H1 (cell line): Measurements from ENCODE around the gene SEZ6L. TPM values are rescaled to one million over a fixed set of nuclear protein-coding genes. Genes with fewer than 3 reads are reported as not detected.

Source experiments
- CTCF ChIA-PET: fragments of 300-600 bp; sonication (Branson Sonifier 250); formaldehyde crosslinking; loops from one replicate; lab custom pipeline; 2021; ENCODE audit not compliant: partially characterized antibody; lab: Charles Lee
- POLR2A ChIA-PET: fragments of 300-600 bp; sonication (Branson Sonifier 250); formaldehyde crosslinking; loops from one replicate; lab custom pipeline; 2021; ENCODE audit warnings: inconsistent platforms; ENCODE audit not compliant: partially characterized antibody; lab: Charles Lee
- DNase-seq, 2 experiments: peaks; one replicate each; pipeline versions ENCODE4 v3.0.0 to v3.0.0-alpha.2; 2010 to 2022; ENCODE audit warnings: low spot score in 2 of 2, low read depth in 1 of 2, mixed read lengths in 1 of 2
- FAIRE-seq: peaks from 2 replicates; lab custom pipeline; 2011; peaks lifted over from hg19 to GRCh38; lab: Jason Lieb, UNC
- H2AFZ ChIP-seq: 2 replicates; pipeline ENCODE4 v1.8.1; 2012; ENCODE audit warnings: low read length, inconsistent platforms
- H2AK5ac ChIP-seq: 2 replicates; pipeline ENCODE4 v1.6.1; 2013; ENCODE audit warnings: low read depth, low read length
- H2BK120ac ChIP-seq: replicated peaks from 2 replicates; pipeline ENCODE3; 2013; ENCODE audit warnings: low read depth, low read length, inconsistent platforms
- H2BK12ac ChIP-seq: 2 replicates; pipeline ENCODE4 v1.6.1; 2013; ENCODE audit warnings: low read depth, low read length
- H2BK15ac ChIP-seq: 2 replicates; pipeline ENCODE4 v1.6.1; 2013; ENCODE audit warnings: low read length
- H2BK20ac ChIP-seq: 2 replicates; pipeline ENCODE4 v1.6.1; 2013; ENCODE audit warnings: low read length
- H2BK5ac ChIP-seq: 2 replicates; pipeline ENCODE4 v1.6.1; 2013; ENCODE audit warnings: low read depth, low read length
- H3K14ac ChIP-seq: 2 replicates; pipeline ENCODE4 v1.6.1; 2013; ENCODE audit warnings: inconsistent platforms; ENCODE audit not compliant: insufficient read length
- H3K18ac ChIP-seq: 2 replicates; pipeline ENCODE4 v1.6.1; 2013; ENCODE audit warnings: low read length; ENCODE audit errors: extremely low read depth
- H3K23ac ChIP-seq: 2 replicates; pipeline ENCODE4 v1.6.1; 2013; ENCODE audit warnings: inconsistent platforms; ENCODE audit not compliant: insufficient read length
- H3K23me2 ChIP-seq: 2 replicates; pipeline ENCODE4 v1.6.1; 2013; ENCODE audit warnings: low read depth, low read length
- H3K27ac ChIP-seq: 2 replicates; pipeline ENCODE4 v1.6.1; 2011; ENCODE audit warnings: low read depth, low read length, inconsistent platforms
- H3K27me3 ChIP-seq, 4 experiments: replicated peaks in 1 of 4; 1 replicate in 1 of 4; 2 replicates in 3 of 4; pipeline versions ENCODE4 v1.6.1 to v1.8.1; 2011 to 2013; ENCODE audit warnings: low read length in 3 of 4, mild to moderate bottlenecking in 3 of 4, inconsistent platforms in 2 of 4, mixed read lengths in 2 of 4, moderate library complexity in 1 of 4; ENCODE audit not compliant: control insufficient read depth in 3 of 4, insufficient read depth in 3 of 4; ENCODE audit errors: extremely low read depth in 1 of 4
- H3K36me3 ChIP-seq, 4 experiments: 2 replicates each; pipeline versions ENCODE4 v1.6.1 to v1.8.1; 2011 to 2013; ENCODE audit warnings: mild to moderate bottlenecking in 4 of 4, low read length in 3 of 4, moderate library complexity in 2 of 4, control low read depth in 1 of 4, inconsistent platforms in 1 of 4; ENCODE audit not compliant: insufficient read depth in 4 of 4, control insufficient read depth in 2 of 4
- H3K4ac ChIP-seq: replicated peaks from 2 replicates; pipeline ENCODE3; 2013; ENCODE audit warnings: low read length, low read depth, mixed read lengths, inconsistent platforms; ENCODE audit not compliant: insufficient read length
- H3K4me1 ChIP-seq, 4 experiments: replicated peaks in 1 of 4; 1 replicate in 1 of 4; 2 replicates in 3 of 4; pipeline versions ENCODE4 v1.6.1 to v1.8.1; 2011 to 2013; ENCODE audit warnings: low read length in 3 of 4, inconsistent platforms in 2 of 4, mixed read lengths in 1 of 4; ENCODE audit not compliant: insufficient read depth in 4 of 4, control insufficient read depth in 3 of 4
- H3K4me2 ChIP-seq, 2 experiments: 2 replicates each; pipeline versions ENCODE4 v1.6.1 to v1.8.1; 2011 to 2013; ENCODE audit warnings: low read depth in 2 of 2, low read length in 2 of 2, control low read depth in 1 of 2, inconsistent platforms in 1 of 2, mild to moderate bottlenecking in 1 of 2; ENCODE audit not compliant: insufficient read depth in 1 of 2
- H3K4me3 ChIP-seq, 4 experiments: fragments of 200-600, 300-600 bp in 1 of 4; sonication (generic), shearing (Covaris generic), sonication (Bioruptor Twin) in 1 of 4; 2 replicates each; pipeline versions ENCODE4 v1.5.1 to v1.8.1; 2011 to 2016; ENCODE audit warnings: low read length in 4 of 4, low read depth in 3 of 4, control low read depth in 2 of 4, inconsistent platforms in 2 of 4, mild to moderate bottlenecking in 2 of 4, mixed read lengths in 1 of 4, moderate library complexity in 1 of 4; ENCODE audit not compliant: insufficient read depth in 2 of 4; ENCODE audit errors: extremely low read depth in 1 of 4
- H3K56ac ChIP-seq: replicated peaks from 2 replicates; pipeline ENCODE3; 2013; ENCODE audit warnings: low read depth, mild to moderate bottlenecking, mixed read lengths, low read length, inconsistent platforms; ENCODE audit not compliant: insufficient read length
- H3K79me1 ChIP-seq: 2 replicates; pipeline ENCODE4 v1.6.1; 2013; ENCODE audit warnings: low read depth, low read length, control low read depth
- H3K79me2 ChIP-seq, 2 experiments: 2 replicates each; pipeline versions ENCODE4 v1.6.1 to v1.8.1; 2012 to 2013; ENCODE audit warnings: low read length in 2 of 2, mild to moderate bottlenecking in 2 of 2, inconsistent platforms in 1 of 2; ENCODE audit not compliant: insufficient read depth in 2 of 2, control insufficient read depth in 1 of 2
- H3K9ac ChIP-seq, 4 experiments: replicated peaks in 1 of 4; 1 replicate in 1 of 4; 2 replicates in 3 of 4; pipeline versions ENCODE4 v1.6.1 to v1.8.1; 2011 to 2013; ENCODE audit warnings: low read depth in 3 of 4, low read length in 3 of 4, control low read depth in 2 of 4, mild to moderate bottlenecking in 2 of 4, moderate library complexity in 2 of 4, inconsistent platforms in 1 of 4; ENCODE audit errors: extremely low read depth in 1 of 4
- H3K9me3 ChIP-seq, 2 experiments: 2 replicates each; pipeline versions ENCODE4 v1.6.1 to v1.8.1; 2012 to 2013; ENCODE audit warnings: mild to moderate bottlenecking in 2 of 2, moderate library complexity in 2 of 2, control low read depth in 1 of 2, inconsistent platforms in 1 of 2, low read depth in 1 of 2, low read length in 1 of 2, mixed read lengths in 1 of 2; ENCODE audit not compliant: insufficient read depth in 2 of 2
- H4K20me1 ChIP-seq, 2 experiments: replicated peaks in 1 of 2; 2 replicates each; pipeline versions ENCODE3 to v1.8.1; 2011 to 2013; ENCODE audit warnings: inconsistent platforms in 2 of 2, low read length in 2 of 2, mild to moderate bottlenecking in 1 of 2; ENCODE audit not compliant: insufficient read depth in 2 of 2, control insufficient read depth in 1 of 2
- H4K5ac ChIP-seq: 2 replicates; pipeline ENCODE4 v1.6.1; 2013; ENCODE audit warnings: low read length, low read depth, mixed read lengths, inconsistent platforms; ENCODE audit not compliant: insufficient read length
- H4K8ac ChIP-seq: 2 replicates; pipeline ENCODE4 v1.8.0; 2013; ENCODE audit warnings: mild to moderate bottlenecking, moderate library complexity, low read length, inconsistent platforms; ENCODE audit not compliant: insufficient read depth; ENCODE audit errors: extremely low read depth
- H4K91ac ChIP-seq: replicated peaks from 2 replicates; pipeline ENCODE3; 2013; ENCODE audit warnings: low read length, mixed read lengths, inconsistent platforms; ENCODE audit not compliant: insufficient read length
- POU5F1 ChIP-seq: IDR thresholded peaks from 2 replicates; pipeline ENCODE4 v1.6.1; 2011; ENCODE audit warnings: low read depth, mild to moderate bottlenecking, low read length, moderate library complexity
- WGBS, 2 experiments: shearing (Covaris generic) in 1 of 2; methylation state at CpG; one replicate each; pipeline versions ENCODE4 v1.1.6 to v1.1.7; 2013 to 2015; ENCODE audit warnings: low lambda C conversion rate in 2 of 2, mixed read lengths in 2 of 2, inconsistent platforms in 1 of 2, low coverage in 1 of 2, missing lambda C conversion rate in 1 of 2; ENCODE audit not compliant: insufficient replicate concordance in 2 of 2, insufficient coverage in 1 of 2, insufficient read length in 1 of 2; ENCODE audit errors: extremely low coverage in 1 of 2, missing lambda C conversion rate in 1 of 2; 5-methylcytosine and 5-hydroxymethylcytosine counted together
- polyA plus RNA-seq, 7 experiments: library from polyadenylated mRNA; depleted of rRNA in 3 of 7; stranded (reverse) in 5 of 7; unstranded in 2 of 7; fragments of >200 nt in 5 of 7; fragments of 200-250 nt in 2 of 7; gene quantifications; 1 replicate in 5 of 7; 2 replicates in 1 of 7; 4 replicates in 1 of 7; pipeline versions ENCODE4 v1.2.1 to v1.2.3, GENCODE V29; 2011 to 2013; ENCODE audit warnings: missing spikeins in 2 of 7, mixed read lengths in 2 of 7
- total RNA-seq: library from RNA; stranded (reverse); fragmentation: NEBNext Ultra II Directional; extraction: Animal tissue kit (Norgen Biotek cat#: 25700); gene quantifications from 2 replicates; pipeline ENCODE4 v1.2.1, GENCODE V29; 2021

SEZ6L gene
- total and polyA plus RNA-seq, 2 of the 8 experiments (the other 6 are each of a cell fraction or from before 2014, with no cell fraction given) = 0.06 to 0.33 TPM

DNA sequence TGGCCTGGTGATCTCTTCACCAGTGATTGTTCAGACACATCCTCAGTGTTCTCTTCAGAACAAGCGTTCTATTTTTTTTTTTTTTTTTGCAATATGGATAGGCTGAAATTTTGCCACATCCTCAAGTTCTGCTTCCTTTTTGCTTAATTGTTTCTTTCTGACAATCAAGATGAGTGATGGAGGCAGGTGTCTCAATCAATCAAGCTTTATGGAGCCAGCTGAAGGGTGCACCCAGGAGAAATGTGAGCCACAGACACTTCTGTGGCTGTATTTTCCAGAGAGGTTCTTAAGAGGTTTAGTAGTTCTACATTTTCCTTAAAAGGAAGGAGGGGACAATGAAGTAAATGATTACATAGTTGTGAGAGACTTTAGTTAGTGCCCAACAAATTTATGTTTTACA lies 215.9 kb downstream of the SEZ6L start:
- Histone ChIP-seq H3K4me2 (no peak overlapping the region), H2BK15ac (no peak overlapping the region), H3K4me3 (no peak overlapping the region), H3K27ac (no peak overlapping the region), H4K20me1 (no peaks in the 10 kb centered on the region), H3K4ac (no peak overlapping the region), H3K36me3 (no peaks in the 10 kb centered on the region), H4K91ac (no peak overlapping the region), H3K23ac (no peak overlapping the region), H3K23me2 (no peaks in the 10 kb centered on the region), H2BK5ac (no peak overlapping the region), H3K4me1 (peaks cover 0 to 5% (median 0%) of the 10 kb centered on the region in 4 experiments; a peak in 2 of 7 replicates), H2AK5ac (no peak overlapping the region), H3K14ac (no peak overlapping the region), H2BK12ac (no peak overlapping the region), H3K27me3 (no peaks in the 10 kb centered on the region), H3K79me1 (no peaks in the 10 kb centered on the region), H2AFZ (no peak overlapping the region), H4K8ac (no peak overlapping the region), H2BK120ac (no peak overlapping the region), H3K18ac (no peak overlapping the region), H4K5ac (no peak overlapping the region), H3K79me2 (no peaks in the 10 kb centered on the region), H3K56ac (no peak overlapping the region), H2BK20ac (no peak overlapping the region), H3K9me3 (no peaks in the 10 kb centered on the region), H3K9ac (no peak overlapping the region)
- DNase-seq (no peak), FAIRE-seq (no peak)
- POLR2A ChIA-PET = no interaction called here
- CTCF ChIA-PET = interaction anchor here (0.8 to 6.7 kb wide), 3 partner anchors 11 to 939 kb away, joined by 3 to 55 read pairs (median 10); no protein-coding TSS in a partner anchor
- TF ChIP-seq POU5F1 = no peak
- 80% methylated on average over 1 of the region's 1 CpG; no CpG with 5 or more reads in 1 of the 2 experiments for WGBS, 2 experiments
